ENCODE results near the gene HSP90AA1.

HSP90AA1 gene

DNA sequence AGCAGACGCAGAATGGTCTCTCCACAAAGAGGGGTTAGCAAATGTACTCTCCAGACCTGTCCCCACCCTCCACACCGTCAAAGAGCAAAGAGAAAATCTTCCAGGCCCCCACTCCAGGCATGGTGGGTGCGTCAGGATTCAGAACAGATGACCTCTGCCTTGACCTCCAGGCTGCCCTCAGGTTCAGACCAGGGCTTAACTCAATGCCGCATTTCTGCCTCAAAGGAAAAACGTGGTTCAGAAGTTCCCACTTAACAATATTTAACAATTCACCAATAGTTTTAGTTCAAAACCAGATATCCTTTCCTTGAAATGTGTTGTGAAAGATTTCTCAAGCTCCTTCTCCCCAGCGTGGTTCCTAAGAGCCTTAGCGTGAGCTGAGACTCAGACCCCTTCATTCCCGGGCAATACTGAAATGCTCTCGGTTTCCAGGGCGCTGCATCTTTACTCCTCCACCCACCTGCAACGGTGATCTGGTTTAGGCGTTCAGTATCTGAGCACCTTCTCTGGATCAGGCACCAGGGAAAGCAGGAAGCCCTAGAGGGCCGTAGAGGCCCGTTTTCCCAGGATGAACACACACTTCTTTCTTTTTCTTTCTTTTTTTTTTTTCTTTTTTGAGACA is 22.9 kb downstream of the HSP90AA1 start:
- DNase-seq, result no peak

DNA sequence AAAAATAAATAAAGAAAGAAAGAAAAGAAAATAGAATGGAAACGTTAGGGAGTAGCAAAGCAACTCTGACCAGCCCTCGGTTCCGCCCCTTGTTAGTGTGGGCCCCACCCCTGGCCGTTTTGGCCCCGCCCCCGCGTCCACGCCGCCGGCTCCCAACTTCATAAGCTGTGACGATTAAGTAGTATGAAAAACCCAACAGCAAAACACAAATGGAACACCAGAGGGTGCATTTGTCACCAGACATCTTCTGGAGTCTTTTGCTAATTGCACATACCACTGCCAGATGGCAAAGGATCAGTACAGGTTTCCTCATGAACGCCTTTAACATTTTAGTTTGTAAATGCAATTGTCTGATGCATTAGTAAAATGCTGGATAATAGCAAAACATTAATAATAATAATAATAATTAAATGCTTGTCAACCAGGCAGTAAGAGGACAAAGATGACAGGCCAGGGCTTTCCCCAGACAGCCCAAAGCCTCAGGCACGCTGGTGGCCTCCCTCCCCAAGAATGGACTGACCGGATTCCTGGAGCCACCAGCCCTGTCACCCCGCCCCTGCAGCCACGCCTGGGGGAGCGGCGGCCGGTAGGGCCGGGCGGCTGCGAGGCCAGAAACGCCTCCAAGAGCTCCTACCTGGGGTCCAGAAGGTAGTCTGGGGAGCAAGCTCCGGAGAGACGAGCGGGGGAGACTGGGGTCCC is 23.6 kb downstream of the HSP90AA1 start:
- DNase-seq, result peak; percentile 88

DNA sequence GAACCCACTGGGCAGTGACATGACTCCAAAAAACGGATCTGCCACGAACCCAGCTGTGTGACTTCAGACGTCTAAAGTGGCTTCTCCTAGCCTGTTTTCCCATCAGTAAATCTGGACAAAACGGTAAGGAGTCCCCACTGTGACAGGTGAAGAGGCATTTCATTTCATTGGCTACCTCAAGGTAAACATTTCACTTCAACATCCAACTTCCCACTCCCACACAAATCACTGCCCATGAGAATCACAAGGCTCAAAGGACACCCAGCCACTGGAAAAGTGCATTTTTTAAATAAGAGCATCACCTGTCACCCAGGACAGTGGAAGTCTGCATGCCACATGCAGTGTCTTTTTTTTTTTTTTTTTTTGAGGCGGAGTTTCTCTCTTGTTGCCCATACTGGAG is 27.9 kb downstream of the HSP90AA1 start:
- DNase-seq, result no peak

DNA sequence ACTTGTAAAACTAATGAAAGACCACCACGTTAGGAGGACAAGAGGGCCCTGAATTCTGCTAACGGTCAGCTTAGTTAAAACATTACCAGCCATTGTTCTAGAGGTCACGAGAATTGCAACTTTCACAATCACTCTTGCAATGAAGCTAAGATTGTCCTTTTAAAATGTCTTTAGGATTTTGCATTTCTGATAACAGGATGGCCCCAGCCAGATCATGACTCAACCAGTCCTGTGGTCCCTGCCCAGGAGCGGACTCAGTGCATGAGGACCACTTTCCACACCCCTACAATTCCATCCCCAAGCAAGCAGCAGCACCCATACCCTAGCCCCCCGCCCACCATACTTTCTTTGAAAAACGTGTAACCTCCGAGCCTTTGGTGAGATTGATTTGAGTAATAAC is 28.7 kb downstream of the HSP90AA1 start:
- DNase-seq, result no peak

DNA sequence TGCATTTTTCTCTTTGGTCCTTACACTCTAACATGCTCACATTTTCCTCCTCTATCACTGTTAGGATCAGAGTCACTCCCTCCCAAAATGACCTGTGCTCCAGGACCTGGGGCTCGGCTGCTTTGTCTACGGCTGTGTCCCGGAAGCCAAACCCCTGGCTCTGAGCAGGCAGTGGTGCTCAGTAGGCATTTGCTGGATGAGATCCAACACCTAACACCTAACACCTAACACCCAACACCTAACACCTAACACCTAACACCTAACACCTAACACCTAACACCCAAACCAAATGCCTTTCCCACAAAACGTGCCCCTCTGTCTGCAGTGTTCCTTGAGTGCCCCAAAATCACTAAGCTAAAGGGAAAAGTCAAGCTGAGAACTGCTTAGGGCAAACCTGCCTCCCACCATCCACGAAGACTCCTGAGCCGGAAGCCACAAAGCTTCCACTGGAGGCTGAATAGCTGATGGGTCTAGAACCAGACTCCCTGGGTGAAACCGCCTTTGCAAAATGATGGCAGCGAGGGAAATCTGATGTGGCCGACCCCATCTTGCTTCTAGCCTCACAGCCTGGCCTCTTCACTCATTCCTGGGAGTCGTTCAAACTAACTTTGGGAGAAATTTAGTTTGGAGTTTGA is 29.2 kb downstream of the HSP90AA1 start:
- no peak for DNase-seq

DNA sequence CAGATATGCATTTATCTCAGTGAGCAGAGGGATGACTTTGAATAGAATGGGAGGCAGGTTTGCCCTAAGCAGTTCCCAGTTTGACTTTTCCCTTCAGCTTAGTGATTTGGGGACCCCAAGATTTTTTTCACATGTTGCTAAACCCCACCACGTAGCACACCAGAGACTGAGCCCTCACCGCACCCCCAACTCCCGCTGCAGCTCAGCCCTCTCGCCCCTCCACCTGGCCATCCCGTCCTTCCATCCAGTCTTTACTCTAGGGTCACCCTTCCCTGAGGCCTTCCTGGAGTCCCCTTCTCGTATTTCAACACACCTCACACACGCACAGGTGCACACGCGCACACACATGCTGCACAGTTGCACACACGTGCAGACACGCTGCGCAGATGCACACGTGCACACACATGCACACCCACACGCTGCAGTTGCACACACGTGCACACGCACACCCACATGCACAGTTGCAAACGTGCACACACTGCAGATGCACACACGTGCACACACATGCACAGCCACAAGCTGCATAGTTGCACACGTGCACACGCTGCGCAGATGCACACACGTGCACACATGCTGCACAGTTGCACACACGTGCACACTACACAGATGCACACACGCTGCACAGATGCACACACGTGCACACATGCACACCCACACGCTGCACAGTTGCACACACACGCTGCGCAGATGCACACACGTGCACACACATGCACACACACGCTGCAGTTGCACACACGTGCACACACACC is 30.0 kb downstream of the HSP90AA1 start:
- DNase-seq, result no peak

DNA sequence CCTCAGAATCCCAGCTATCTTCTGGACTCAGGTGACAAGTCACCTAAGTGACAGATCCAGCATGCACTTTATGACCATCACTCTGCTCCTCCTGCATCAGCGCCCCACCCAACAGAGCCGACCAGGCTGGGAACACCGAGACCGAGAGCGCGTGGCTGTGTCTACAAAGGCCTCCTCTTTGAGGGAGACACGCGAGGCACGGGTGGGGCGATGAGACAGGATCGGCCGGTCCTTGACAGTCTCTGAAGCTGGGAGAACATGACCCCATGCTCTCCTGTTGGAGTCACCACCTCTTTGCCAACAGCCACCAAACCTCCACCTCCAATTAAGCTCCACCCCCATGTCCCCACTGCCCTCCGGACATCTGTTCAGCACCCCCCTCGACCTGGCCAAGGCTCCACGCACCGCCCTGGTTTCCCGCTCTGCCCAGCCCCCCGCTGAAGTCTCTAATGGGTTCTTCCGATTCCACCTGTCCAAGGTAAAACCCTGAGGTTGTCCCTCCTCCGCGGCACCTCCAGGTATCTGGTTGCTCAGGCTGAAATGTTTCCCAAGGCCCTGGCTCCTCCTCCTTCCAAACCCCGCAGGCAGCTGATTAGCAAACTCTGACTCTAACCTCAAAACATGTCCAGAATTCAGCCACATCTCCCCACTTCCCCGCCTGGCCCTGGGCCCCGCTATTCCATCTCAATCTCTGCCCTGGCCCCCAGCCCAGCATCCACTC is 31.5 kb downstream of the HSP90AA1 start:
- DNase-seq, result peak; percentile 83

DNA sequence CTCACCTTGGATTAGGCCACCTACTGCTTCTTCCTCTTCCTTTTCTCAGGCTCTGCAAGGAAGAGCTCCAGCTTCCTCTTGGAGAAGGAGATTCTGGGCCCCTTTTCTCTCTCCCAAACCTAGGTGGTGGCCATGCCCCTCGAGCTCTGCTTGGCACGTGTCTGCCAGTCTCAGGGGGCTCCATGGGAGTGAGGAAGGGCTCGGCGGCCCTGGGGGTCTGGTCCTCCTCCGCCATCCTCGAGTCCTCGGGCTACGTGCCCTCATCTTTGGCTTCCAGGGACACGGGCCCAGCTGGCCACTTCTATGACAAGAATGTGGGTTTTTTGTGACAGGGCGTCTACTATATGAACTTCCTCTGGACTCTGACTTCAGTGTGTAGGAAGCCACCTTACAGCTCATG is 34.3 kb downstream of the HSP90AA1 start:
- no peak for DNase-seq

DNA sequence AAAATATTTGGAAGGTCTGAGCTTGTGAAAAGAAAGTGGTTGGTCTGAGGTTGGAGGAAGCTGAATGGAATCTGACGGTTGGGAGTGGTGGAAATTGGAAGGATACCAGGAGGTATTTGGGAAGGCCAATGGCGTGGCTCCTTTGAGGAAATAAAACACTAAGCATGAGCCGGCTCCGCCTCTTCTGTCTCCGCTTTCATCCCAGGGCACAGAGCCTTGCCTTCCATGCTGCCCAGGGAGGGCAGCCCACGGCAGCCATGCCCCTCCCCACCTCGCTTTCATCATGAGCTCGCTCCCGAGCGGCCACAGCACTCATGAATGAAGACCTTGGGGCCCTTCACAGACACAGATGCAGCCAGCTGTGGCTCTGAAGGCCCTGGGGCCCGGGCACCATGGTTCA is 36.2 kb downstream of the HSP90AA1 start:
- DNase-seq, result peak; percentile 87

DNA sequence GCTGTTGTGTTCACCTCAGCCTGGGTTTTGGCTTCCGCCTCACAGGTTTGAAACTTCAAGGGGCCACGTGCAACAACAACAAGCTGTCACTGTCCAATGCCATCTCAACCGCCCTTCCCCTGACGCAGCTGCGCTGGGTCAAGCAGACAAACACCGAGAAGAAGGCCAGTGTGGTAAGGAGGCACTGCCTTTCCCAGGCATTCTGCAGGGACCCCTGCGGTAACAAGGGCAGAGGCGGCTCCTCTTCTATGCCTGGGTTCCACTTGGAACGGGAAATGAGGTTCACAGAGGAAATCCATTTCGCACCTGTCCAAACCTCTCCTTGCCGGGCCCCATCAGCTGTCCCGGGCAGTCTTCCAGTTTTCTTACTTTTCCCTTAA is 36.8 kb downstream of the HSP90AA1 start:
- DNase-seq, result no peak

DNA sequence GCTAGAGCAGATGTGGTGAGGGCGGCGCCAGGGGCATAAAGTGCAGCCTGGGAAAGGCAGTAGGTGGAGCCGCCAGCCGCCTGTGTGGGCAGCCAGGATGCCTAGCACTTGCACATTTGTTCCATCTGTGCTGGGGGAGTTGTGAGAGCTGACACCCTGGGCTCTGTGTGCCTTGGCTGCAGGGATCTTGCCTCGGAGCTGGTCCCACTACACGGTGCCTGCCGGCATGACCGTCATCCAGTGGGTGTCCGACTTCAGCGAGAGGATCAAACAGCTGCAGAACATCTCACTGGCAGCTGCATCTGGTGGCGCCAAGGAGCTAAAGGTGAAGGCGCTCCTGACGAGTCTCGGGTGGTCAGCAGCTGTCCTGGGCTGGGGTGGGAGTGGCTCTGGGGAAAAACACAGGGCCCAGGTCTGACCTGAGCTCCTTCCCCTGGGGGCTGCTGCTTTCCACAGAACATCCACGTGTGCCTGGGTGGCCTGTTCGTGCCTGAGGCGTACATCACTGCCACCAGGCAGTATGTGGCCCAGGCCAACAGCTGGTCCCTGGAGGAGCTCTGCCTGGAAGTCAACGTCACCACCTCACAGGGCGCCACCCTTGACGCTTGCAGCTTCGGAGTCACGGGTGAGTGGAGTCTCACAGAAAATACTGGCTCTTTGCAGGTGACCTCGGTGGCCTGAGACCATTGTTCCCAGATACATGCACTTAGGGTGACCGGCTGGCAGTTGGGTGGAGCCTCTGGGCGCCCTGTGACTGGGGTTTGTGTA is 37.4 kb downstream of the HSP90AA1 start:
- no peak for DNase-seq

DNA sequence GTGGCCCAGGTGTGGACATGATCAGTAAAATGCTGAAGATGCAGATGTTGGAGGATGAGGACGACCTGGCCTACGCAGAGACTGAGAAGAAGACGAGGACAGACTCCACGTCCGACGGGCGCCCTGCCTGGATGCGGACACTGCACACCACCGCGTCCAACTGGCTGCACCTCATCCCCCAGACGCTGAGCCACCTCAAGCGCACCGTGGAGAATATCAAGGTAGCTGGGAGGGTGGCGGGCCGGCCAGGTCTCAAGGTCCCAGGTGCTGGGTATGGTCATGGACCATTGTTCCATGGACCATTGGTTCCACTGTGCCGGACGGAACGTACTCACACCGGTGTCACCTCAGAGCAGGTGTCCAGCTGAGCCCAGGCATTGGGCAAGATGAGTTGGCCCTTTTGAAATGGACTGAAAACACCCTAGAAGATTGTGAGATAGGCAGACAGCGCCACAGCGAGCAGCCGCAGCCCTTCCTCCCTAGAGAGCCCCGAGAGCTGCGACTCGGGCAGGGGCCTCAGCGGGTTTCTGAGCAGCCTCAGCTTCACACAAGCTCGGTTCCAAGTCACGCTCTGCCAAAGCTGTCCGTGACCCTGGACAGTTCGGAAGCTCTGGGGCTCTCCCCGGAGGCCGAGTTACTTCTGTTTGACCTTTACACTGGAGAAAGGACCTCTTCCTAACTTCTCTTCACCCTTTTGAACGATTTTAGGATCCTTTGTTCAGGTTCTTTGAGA is 38.9 kb downstream of the HSP90AA1 start:
- DNase-seq, result no peak

DNA sequence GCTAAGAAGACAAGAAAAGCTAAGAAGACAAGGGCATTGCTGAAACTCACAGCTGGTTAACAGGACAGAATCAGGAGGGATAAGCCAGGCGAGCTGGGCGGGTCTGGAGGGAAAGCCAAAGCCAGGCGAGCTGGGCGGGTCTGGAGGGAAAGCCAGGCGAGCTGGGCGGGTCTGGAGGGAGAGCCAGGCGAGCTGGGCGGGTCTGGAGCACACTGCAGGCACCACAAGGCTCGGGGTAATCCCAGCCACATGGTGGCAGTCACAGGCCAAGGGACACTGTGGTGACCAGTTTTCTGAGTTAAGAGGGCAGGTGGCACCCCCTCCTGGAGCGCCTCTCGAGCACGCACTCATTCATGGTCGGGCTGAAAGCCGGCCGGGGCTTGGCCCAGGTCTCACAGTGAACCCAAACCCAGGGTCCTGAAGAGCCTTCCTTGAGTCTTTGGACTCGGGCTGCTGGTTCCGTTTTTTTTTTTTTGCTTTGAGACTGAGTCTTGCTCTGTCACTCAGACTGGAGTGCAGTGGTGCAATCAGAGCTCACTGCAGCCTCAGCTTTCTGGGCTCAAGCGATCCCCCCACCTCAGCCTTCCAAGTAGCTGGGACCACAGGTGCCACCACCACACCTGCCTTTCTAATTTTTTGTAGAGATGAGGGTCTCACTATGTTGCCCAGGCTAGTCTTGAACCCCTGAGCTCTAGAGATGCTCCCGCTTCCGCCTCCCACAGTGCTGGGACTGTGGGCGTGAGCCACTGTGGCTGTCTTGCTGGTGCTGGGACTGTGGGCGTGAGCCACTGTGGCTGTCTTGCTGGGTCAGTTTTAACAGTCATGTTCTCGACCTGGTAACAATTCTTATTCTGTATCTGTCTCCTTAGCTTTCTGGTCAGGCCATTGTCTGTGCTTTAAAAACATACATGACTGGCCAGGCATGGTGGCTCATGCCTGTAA is 40.2 kb downstream of the HSP90AA1 start:
- DNase-seq, result peak; percentile 43

DNA sequence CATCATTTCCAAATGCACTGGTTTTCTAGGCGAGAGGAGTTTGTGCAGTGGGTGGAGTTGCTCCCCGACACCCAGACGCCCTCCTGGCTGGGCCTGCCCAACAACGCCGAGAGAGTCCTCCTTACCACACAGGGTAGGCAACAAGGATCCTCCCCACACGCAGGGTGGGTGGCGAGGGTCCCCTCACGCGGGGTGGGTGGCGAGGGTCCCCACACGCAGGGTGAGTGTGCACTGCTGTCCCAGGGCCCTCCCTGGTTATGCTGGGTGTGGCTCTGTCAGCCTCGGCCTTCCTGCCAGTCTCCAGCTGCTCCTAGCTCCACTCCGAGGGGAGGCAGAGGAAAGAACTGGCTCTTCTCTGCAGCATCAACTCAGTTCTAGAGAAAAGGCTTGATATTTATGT is 42.3 kb downstream of the HSP90AA1 start:
- DNase-seq, result no peak

DNA sequence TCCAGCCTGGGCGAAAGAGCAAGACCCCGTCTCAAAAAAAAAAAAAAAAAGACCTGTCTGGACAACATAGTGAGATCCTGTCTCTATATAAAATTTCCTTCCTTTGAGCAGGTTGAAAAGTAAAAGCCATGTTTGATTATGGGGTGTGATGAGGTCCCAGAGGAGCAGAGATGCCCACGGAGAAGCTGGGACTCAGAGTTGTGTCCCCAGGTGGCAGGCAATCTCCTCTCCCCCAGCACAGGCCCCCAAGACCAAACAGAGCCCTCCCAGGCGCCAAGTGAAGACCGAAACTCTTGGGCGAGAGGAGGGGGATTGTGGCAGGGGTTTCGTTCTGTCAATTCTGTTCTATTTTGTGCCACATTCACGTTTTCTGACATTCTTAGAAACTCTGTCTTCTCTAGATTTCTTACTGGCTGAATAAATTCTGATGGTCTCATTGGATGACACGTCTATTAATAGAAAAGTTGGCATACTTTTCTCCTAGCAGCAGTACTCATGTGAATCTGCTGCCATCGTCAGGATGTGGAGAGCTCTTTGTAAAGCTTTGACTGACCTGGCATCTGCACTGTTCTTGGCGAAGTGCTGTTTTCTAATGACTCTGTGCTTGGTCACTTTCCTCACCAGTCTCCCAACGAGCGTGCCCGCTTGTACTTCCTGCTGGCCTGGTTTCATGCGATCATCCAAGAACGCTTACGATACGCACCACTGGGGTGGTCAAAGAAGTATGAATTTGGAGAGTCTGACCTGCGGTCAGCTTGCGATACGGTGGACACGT is 43.4 kb downstream of the HSP90AA1 start:
- DNase-seq, result no peak

DNA sequence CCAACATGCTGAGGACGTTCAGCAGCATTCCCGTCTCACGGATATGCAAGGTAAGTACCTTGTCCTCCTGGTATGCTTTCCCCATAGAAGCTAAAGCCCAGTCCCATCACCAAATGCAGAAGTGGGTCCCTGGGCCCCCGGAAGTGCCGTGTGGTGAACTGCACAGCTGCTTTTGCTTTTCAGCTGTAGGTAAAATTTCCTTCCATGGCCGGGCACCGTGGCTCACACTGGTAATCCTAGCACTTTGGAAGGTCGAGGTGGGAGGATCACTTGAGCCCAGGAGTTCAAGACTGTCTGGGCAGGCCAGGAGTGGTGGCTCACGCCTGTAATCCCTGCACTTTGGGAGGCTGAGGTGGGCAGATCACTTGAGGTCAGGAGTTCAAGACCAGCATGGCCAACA is 44.1 kb downstream of the HSP90AA1 start:
- DNase-seq, result no peak

DNA sequence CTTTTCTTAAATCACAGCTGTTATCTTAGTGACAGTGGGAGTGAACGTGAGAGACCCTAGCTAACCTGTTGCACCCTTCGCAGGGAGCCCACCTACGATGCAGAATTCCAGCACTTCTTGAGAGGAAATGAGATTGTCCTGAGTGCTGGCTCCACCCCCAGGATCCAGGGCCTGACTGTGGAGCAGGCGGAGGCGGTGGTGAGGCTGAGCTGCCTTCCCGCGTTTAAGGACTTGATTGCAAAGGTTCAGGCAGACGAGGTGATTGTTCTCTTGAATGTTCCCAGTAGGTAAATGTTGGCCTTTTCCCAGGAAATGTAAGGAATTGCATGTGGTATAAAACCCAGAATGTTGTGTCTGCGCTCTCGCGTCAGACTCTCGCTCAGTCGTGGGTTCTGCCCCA is 46.7 kb downstream of the HSP90AA1 start:
- no peak for DNase-seq

DNA sequence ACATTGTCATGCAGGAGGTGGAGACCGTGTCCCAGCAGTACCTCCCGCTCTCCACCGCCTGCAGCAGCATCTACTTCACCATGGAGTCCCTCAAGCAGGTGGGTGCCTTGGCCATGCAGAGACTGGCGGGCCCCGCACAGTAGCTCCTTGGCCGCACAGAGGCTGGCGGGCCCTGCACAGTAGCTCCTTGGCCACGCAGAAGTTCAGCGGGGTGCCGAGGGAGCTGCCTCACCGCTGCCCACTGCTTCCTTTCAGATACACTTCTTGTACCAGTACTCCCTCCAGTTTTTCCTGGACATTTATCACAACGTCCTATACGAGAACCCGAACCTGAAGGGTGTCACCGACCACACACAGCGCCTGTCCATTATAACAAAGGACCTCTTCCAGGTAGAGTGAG is 47.7 kb downstream of the HSP90AA1 start:
- DNase-seq, result no peak

DNA sequence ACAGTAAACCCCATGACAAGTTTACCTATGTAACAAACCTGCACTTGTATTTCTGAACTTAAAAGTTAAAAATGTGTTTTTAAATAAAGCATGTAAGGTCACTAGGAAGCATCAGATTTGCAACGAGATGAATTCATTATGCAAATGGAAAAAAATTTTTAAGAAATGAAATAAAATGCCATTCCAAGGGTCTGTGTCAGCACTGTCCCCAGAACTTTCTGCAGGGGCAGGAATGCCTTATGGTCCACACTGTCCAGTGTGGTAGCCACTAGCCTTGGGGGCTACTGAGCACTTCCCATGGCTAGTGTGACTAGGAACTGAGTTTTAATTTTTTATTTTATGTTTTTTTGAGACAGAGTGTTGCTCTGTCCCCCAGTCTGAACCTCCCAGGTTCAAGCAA is 49.2 kb downstream of the HSP90AA1 start:
- DNase-seq, result no peak

DNA sequence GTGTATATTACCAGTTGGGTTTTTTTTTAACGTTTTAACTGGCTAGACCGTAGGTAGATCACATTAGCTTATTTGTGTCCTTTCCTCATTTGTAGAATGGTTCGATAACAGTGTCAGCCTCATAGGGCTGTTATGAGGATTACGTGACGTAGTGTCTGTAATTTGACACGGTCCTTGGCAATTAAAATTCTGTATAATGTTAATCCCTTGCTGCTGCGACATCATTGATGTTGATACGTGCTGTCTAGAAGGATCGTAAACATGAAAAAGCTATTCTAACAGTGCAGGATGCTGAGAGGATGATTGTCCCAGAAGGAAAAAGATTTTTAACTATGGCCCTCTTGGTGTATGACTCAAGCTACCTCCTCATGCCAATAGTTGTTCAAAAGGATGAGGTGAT is 50.9 kb downstream of the HSP90AA1 start:
- no peak for DNase-seq
